Astrocyte (in vitro differentiated cells and primary cell): ENCODE measurements around the gene COX15. TPM values are rescaled to one million over a fixed set of nuclear protein-coding genes. Genes with fewer than 3 reads are reported as not detected.
A peak's percentile ranks its signal among the peaks of the same experiment; 100 is the strongest.

Experiments
- DNase-seq: peaks from one replicate; pipeline ENCODE4 v3.0.0-alpha.2; 2010; ENCODE audit warnings: low read depth
- FAIRE-seq: peaks from 2 replicates; lab custom pipeline; 2011; peaks lifted over from hg19 to GRCh38; lab: Jason Lieb, UNC
- H2AFZ ChIP-seq: 2 replicates; pipeline ENCODE4 v1.6.0; 2012; ENCODE audit warnings: low read depth, low read length, inconsistent platforms
- H3K27ac ChIP-seq: 2 replicates; pipeline ENCODE4 v1.5.1; 2011; ENCODE audit warnings: low read depth, low read length, inconsistent platforms
- H3K27me3 ChIP-seq: 2 replicates; pipeline ENCODE4 v1.6.0; 2011; ENCODE audit warnings: low read length, inconsistent platforms; ENCODE audit not compliant: insufficient read depth
- H3K36me3 ChIP-seq: 2 replicates; pipeline ENCODE4 v1.5.1; 2011; ENCODE audit warnings: low read length, inconsistent platforms; ENCODE audit not compliant: insufficient read depth
- H3K4me1 ChIP-seq: 2 replicates; pipeline ENCODE4 v1.5.1; 2011; ENCODE audit warnings: low read length, inconsistent platforms; ENCODE audit not compliant: insufficient read depth
- H3K4me2 ChIP-seq: 2 replicates; pipeline ENCODE4 v1.6.0; 2012; ENCODE audit warnings: low read length, inconsistent platforms
- H3K4me3 ChIP-seq: 2 replicates; pipeline ENCODE4 v1.5.1; 2011; ENCODE audit warnings: low read depth, mild to moderate bottlenecking, low read length, inconsistent platforms; ENCODE audit not compliant: insufficient read depth
- H3K79me2 ChIP-seq: 2 replicates; pipeline ENCODE4 v1.6.0; 2012; ENCODE audit warnings: mild to moderate bottlenecking, low read length, inconsistent platforms; ENCODE audit not compliant: insufficient read depth
- H3K9ac ChIP-seq: 2 replicates; pipeline ENCODE4 v1.6.0; 2012; ENCODE audit warnings: mild to moderate bottlenecking, low read length, inconsistent platforms
- H3K9me3 ChIP-seq: 2 replicates; pipeline ENCODE4 v1.5.1; 2012; ENCODE audit warnings: low read depth, mild to moderate bottlenecking, low read length, inconsistent platforms; ENCODE audit not compliant: insufficient read depth
- H4K20me1 ChIP-seq: 2 replicates; pipeline ENCODE4 v1.6.0; 2012; ENCODE audit warnings: low read length, inconsistent platforms; ENCODE audit not compliant: insufficient read depth
- H3K27ac Mint-ChIP-seq: one replicate; pipeline ENCODE4 v1.8.0; 2021; ENCODE audit warnings: mild to moderate bottlenecking, mixed read lengths; ENCODE audit not compliant: unreplicated experiment
- H3K27me3 Mint-ChIP-seq: one replicate; pipeline ENCODE4 v1.8.0; 2021; ENCODE audit warnings: low read depth, mixed read lengths; ENCODE audit not compliant: unreplicated experiment
- H3K36me3 Mint-ChIP-seq: one replicate; pipeline ENCODE4 v1.8.0; 2021; ENCODE audit warnings: low read depth, mixed read lengths; ENCODE audit not compliant: unreplicated experiment
- H3K4me1 Mint-ChIP-seq: one replicate; pipeline ENCODE4 v1.8.0; 2021; ENCODE audit warnings: low read depth, mixed read lengths; ENCODE audit not compliant: unreplicated experiment
- H3K4me3 Mint-ChIP-seq: one replicate; pipeline ENCODE4 v1.8.0; 2021; ENCODE audit warnings: mild to moderate bottlenecking, moderate library complexity, mixed read lengths; ENCODE audit not compliant: unreplicated experiment
- H3K9me3 Mint-ChIP-seq: one replicate; pipeline ENCODE4 v1.8.0; 2021; ENCODE audit warnings: mild to moderate bottlenecking, mixed read lengths; ENCODE audit not compliant: unreplicated experiment
- CTCF ChIP-seq: IDR thresholded peaks from 2 replicates; pipeline ENCODE4 v1.5.1; 2011; ENCODE audit warnings: low read depth, mild to moderate bottlenecking, inconsistent platforms, low read length, moderate library complexity; ENCODE audit not compliant: insufficient read depth
- EZH2 ChIP-seq: IDR thresholded peaks from 2 replicates; pipeline ENCODE4 v1.6.1; 2012; ENCODE audit warnings: mild to moderate bottlenecking, low read length, inconsistent platforms; ENCODE audit not compliant: insufficient read depth
- total RNA-seq: library from RNA; stranded (reverse); gene quantifications from 2 replicates; pipeline ENCODE4 v1.2.1, GENCODE V29; 2021

Gene COX15
- total RNA-seq, 1 donor from 2014 or later = 33.4 TPM

GRCh38 chr10:99714446-99714845, 17.5 kb downstream of the COX15 start:
- H3K79me2 ChIP-seq = no peaks in the 10 kb centered on the region
- H3K4me1 ChIP-seq = no peaks in the 10 kb centered on the region
- peaks cover 14% of the 10 kb centered on the region for H3K36me3 Mint-ChIP-seq
- no peaks in the 10 kb centered on the region for H3K9me3 ChIP-seq
- H3K4me1 Mint-ChIP-seq = peaks cover 6% of the 10 kb centered on the region
- no peak overlapping the region for H3K4me3 Mint-ChIP-seq
- FAIRE-seq (no peak), DNase-seq (no peak)
- H3K4me2 ChIP-seq = no peak overlapping the region
- no peak overlapping the region for H3K4me3 ChIP-seq
- no peak overlapping the region for H3K27ac ChIP-seq
- TF ChIP-seq EZH2 = no peak
- no peak for TF ChIP-seq CTCF
- H4K20me1 ChIP-seq = peaks cover 16% of the 10 kb centered on the region
- H3K27me3 Mint-ChIP-seq = no peaks in the 10 kb centered on the region
- no peaks in the 10 kb centered on the region for H3K9me3 Mint-ChIP-seq
- H3K36me3 ChIP-seq = peaks cover 46% of the 10 kb centered on the region
- H2AFZ ChIP-seq = no peak overlapping the region
- no peak overlapping the region for H3K9ac ChIP-seq
- H3K27me3 ChIP-seq = no peaks in the 10 kb centered on the region
- H3K27ac Mint-ChIP-seq = no peak overlapping the region

DNA sequence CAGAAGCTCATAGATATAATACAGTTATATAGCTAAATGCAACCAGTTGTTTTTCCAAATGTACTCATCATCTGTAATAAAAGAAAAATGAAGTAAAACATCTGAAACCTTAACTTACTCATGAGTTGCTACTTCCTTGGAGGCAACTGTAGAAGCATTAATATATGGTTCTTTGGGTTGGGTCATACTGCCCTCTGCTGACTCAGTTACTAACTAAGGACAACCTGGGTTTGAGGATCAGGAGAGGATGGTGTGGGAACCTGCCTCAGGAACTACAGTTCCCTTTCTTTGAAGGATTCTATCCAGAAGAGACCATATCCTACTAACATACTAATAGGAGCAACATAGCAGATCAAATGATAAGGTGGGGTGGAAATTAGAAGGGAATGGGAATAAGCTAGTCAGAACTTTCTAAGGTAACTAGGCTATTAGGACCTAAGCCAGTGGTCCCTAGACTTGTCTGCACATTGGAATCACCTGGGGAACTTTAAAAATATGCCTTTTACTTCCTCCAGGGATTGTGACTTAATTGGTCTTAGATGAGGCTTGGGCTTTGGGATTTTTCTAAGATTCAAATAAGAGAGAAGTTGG, 20.7 kb downstream of the COX15 start:
- Histone ChIP-seq H3K27me3 (no peaks in the 10 kb centered on the region), H3K9me3 (no peaks in the 10 kb centered on the region), H3K4me3 (no peak overlapping the region), H3K36me3 (peaks cover 33% of the 10 kb centered on the region), H3K27ac (no peak overlapping the region), H3K9ac (no peak overlapping the region), H3K4me2 (no peak overlapping the region), H4K20me1 (peaks cover 16% of the 10 kb centered on the region), H3K79me2 (no peaks in the 10 kb centered on the region), H3K4me1 (no peaks in the 10 kb centered on the region), H2AFZ (no peak overlapping the region)
- peaks cover 8% of the 10 kb centered on the region for H3K36me3 Mint-ChIP-seq
- H3K9me3 Mint-ChIP-seq = no peaks in the 10 kb centered on the region
- no peak overlapping the region for H3K4me3 Mint-ChIP-seq
- H3K27ac Mint-ChIP-seq = no peak overlapping the region
- TF ChIP-seq EZH2 = no peak
- peak; percentile 44 for TF ChIP-seq CTCF
- H3K27me3 Mint-ChIP-seq = no peaks in the 10 kb centered on the region
- FAIRE-seq (peak; percentile 32), DNase-seq (peak; percentile 34)
- peaks cover 7% of the 10 kb centered on the region for H3K4me1 Mint-ChIP-seq

DNA sequence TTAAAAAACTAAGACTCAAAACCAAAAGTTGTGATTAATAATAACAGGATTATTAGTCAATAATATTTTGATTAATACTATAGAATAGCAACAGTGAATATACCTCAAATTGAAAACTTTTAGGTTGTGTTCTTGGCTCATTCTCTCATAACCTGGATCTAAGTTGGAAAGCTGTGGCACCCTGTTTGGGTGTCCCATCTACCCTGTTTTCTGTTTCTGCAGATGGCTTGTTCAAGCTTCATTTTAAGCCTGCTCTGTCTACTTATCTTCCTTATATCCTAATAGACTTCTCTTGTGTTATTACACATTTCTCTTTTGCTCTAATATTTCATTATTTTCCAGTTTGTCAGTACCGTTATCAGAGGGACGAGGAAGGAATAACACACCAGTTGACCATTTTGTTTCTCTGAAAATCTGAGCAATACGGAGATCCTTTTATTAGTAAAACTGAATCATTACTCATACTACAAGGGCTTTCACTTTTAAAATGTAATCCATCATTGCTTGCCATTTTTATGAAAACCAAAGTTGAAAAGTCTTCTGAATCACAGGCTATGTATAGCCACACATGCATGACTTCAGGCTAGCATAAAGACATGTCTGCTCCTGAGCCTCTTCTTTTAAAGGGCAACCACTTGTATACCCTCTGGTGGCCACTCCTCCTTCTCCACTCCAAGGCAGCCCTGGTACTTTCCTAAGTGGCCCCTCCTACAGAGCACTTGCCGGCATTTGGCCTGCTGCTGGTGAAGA, 22.3 kb downstream of the COX15 start:
- H3K27ac ChIP-seq = peak overlapping the region; percentile 8
- H3K9me3 Mint-ChIP-seq = no peaks in the 10 kb centered on the region
- H3K4me1 ChIP-seq = no peaks in the 10 kb centered on the region
- no peaks in the 10 kb centered on the region for H3K27me3 Mint-ChIP-seq
- FAIRE-seq (no peak), DNase-seq (peak; percentile 40)
- H2AFZ ChIP-seq = no peak overlapping the region
- peak overlapping the region; percentile 28 for H3K27ac Mint-ChIP-seq
- peaks cover 7% of the 10 kb centered on the region for H3K4me1 Mint-ChIP-seq
- no peak for TF ChIP-seq CTCF
- TF ChIP-seq EZH2 = no peak
- no peaks in the 10 kb centered on the region for H3K27me3 ChIP-seq
- H4K20me1 ChIP-seq = peaks cover 16% of the 10 kb centered on the region
- H3K79me2 ChIP-seq = no peaks in the 10 kb centered on the region
- H3K9ac ChIP-seq = no peak overlapping the region
- H3K36me3 Mint-ChIP-seq = peaks cover 12% of the 10 kb centered on the region
- no peak overlapping the region for H3K4me3 ChIP-seq
- H3K9me3 ChIP-seq = no peaks in the 10 kb centered on the region
- no peak overlapping the region for H3K4me2 ChIP-seq
- H3K36me3 ChIP-seq = peaks cover 40% of the 10 kb centered on the region
- H3K4me3 Mint-ChIP-seq = no peak overlapping the region
